ENCODE data around the gene RCOR1. TPM values are rescaled to one million over a fixed set of nuclear protein-coding genes. Genes with fewer than 3 reads are reported as not detected.

Gene RCOR1
- total RNA-seq, 1 experiment from 2014 or later, result 25.4 TPM

GRCh38 chr14:102606296-102606695 lies 13.8 kb downstream of the RCOR1 start (continued):
- TF ChIP-seq RORB (CRISPR knock-in tag; IDR thresholded peaks at IDR 0.05) (no peak), ZNF425 (CRISPR knock-in tag; conservative IDR thresholded peaks at IDR 0.05) (no peak), USF1 (CRISPR knock-in tag; IDR thresholded peaks at IDR 0.05) (no peak), MYBL2 (CRISPR knock-in tag; IDR thresholded peaks at IDR 0.05) (no peak), KAT7 (CRISPR knock-in tag; IDR thresholded peaks at IDR 0.05; ENCODE audit: borderline replicate concordance) (no peak), ETV6 (CRISPR knock-in tag; IDR thresholded peaks at IDR 0.05) (no peak), ZNF671 (CRISPR knock-in tag; IDR thresholded peaks at IDR 0.05) (no peak)
- TF ChIP-seq, protein P1, sequence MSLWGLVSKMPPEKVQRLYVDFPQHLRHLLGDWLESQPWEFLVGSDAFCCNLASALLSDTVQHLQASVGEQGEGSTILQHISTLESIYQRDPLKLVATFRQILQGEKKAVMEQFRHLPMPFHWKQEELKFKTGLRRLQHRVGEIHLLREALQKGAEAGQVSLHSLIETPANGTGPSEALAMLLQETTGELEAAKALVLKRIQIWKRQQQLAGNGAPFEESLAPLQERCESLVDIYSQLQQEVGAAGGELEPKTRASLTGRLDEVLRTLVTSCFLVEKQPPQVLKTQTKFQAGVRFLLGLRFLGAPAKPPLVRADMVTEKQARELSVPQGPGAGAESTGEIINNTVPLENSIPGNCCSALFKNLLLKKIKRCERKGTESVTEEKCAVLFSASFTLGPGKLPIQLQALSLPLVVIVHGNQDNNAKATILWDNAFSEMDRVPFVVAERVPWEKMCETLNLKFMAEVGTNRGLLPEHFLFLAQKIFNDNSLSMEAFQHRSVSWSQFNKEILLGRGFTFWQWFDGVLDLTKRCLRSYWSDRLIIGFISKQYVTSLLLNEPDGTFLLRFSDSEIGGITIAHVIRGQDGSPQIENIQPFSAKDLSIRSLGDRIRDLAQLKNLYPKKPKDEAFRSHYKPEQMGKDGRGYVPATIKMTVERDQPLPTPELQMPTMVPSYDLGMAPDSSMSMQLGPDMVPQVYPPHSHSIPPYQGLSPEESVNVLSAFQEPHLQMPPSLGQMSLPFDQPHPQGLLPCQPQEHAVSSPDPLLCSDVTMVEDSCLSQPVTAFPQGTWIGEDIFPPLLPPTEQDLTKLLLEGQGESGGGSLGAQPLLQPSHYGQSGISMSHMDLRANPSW (CRISPR knock-in tag; conservative IDR thresholded peaks at IDR 0.05; ENCODE audit: low read depth), result no peak

DNA sequence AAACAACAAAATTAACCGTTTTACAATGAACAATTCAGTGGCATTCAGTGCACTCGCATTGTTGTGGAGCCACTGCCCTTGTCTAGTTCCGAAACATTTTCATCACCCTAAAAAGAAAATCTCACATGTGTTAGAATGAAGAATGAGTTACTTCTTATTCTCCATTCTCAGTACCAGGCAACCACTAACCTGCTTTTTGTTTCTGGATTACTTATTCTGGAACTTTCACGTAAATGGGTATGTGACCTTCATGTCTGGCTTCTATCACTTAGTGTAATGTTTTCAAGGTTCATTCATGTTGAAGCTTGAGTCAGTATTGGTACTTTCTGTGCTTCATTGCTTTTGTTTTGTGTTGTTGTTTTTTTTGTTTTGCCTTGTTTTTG lies 15.6 kb downstream of the RCOR1 start:
- Mint-ChIP-seq H3K36me3 (peaks cover 4% of the 10 kb centered on the region; the same call in 1 of the 2 replicates), H3K27me3 (ENCODE audit: low read depth) (no peaks in the 10 kb centered on the region), H3K4me1 (peaks cover 9% of the 10 kb centered on the region; the same call in 1 of the 2 replicates), H3K4me3 (no peak overlapping the region), H3K9me3 (no peaks in the 10 kb centered on the region), H3K27ac (peak overlapping the region; percentile 88)
- no peak for ATAC-seq
- no peak for TF ChIP-seq NR1H2 (CRISPR knock-in tag; IDR thresholded peaks at IDR 0.05)
- no peak for TF ChIP-seq MXD4 (CRISPR knock-in tag; IDR thresholded peaks at IDR 0.05; ENCODE audit: borderline replicate concordance)
- TF ChIP-seq TEAD1 (CRISPR knock-in tag; IDR thresholded peaks at IDR 0.05), result no peak
- TF ChIP-seq ATF1 (CRISPR knock-in tag; IDR thresholded peaks at IDR 0.05), result no peak
- no peak for TF ChIP-seq ESRRA (CRISPR knock-in tag; IDR thresholded peaks at IDR 0.05; ENCODE audit: borderline replicate concordance)
- no peak for TF ChIP-seq ZNF219 (CRISPR knock-in tag; IDR thresholded peaks at IDR 0.05; ENCODE audit: borderline replicate concordance)
- no peak for TF ChIP-seq ZBTB43 (CRISPR knock-in tag; IDR thresholded peaks at IDR 0.05)
- no peak for TF ChIP-seq HMGXB4 (CRISPR knock-in tag; IDR thresholded peaks at IDR 0.05)
- TF ChIP-seq ZNF281 (CRISPR knock-in tag; IDR thresholded peaks at IDR 0.05), result no peak
- no peak for TF ChIP-seq NR3C1 (CRISPR knock-in tag; conservative IDR thresholded peaks at IDR 0.05; ENCODE audit: low read depth)
- no peak for TF ChIP-seq RORB (CRISPR knock-in tag; IDR thresholded peaks at IDR 0.05)
- TF ChIP-seq NFE2L1 (CRISPR knock-in tag; IDR thresholded peaks at IDR 0.05), result no peak
- no peak for TF ChIP-seq ZNF423 (CRISPR knock-in tag; IDR thresholded peaks at IDR 0.05)
- no peak for TF ChIP-seq SMAD3 (CRISPR knock-in tag; IDR thresholded peaks at IDR 0.05; ENCODE audit: borderline replicate concordance)
- TF ChIP-seq JUN (CRISPR knock-in tag; IDR thresholded peaks at IDR 0.05), result no peak
- ChIA-PET CTCF (interaction anchor here (0.6 to 1.7 kb wide), 4 partner anchors 13 to 409 kb away, joined by 3 to 10 read pairs (median 4); no protein-coding TSS in a partner anchor), POLR2A (no interaction called here)
- no peak for DNase-seq (ENCODE audit: low spot score)
